Measurements from ENCODE around the gene LRRTM2.

GRCh38 chr5:138870611-138871010 lies 4.5 kb downstream of the LRRTM2 start:
- TF ChIP-seq CTCF (IDR thresholded peaks at IDR 0.05; ENCODE audit: insufficient read depth, low read depth, low read length) (no peak), EZH2 (IDR thresholded peaks at IDR 0.05; ENCODE audit: insufficient read depth, low read length) (no peak)
